H1 (cell line): ENCODE measurements around the gene GNGT2. TPM values are rescaled to one million over a fixed set of nuclear protein-coding genes. Genes with fewer than 3 reads are reported as not detected.

Source experiments
- CTCF ChIA-PET: fragments of 300-600 bp; sonication (Branson Sonifier 250); formaldehyde crosslinking; loops from one replicate; lab custom pipeline; 2021; ENCODE audit not compliant: partially characterized antibody; lab: Charles Lee
- POLR2A ChIA-PET: fragments of 300-600 bp; sonication (Branson Sonifier 250); formaldehyde crosslinking; loops from one replicate; lab custom pipeline; 2021; ENCODE audit warnings: inconsistent platforms; ENCODE audit not compliant: partially characterized antibody; lab: Charles Lee
- DNase-seq, 2 experiments: peaks; one replicate each; pipeline versions ENCODE4 v3.0.0 to v3.0.0-alpha.2; 2010 to 2022; ENCODE audit warnings: low spot score in 2 of 2, low read depth in 1 of 2, mixed read lengths in 1 of 2
- FAIRE-seq: peaks from 2 replicates; lab custom pipeline; 2011; peaks lifted over from hg19 to GRCh38; lab: Jason Lieb, UNC
- H2AFZ ChIP-seq: 2 replicates; pipeline ENCODE4 v1.8.1; 2012; ENCODE audit warnings: low read length, inconsistent platforms
- H2AK5ac ChIP-seq: 2 replicates; pipeline ENCODE4 v1.6.1; 2013; ENCODE audit warnings: low read depth, low read length
- H2BK120ac ChIP-seq: replicated peaks from 2 replicates; pipeline ENCODE3; 2013; ENCODE audit warnings: low read depth, low read length, inconsistent platforms
- H2BK12ac ChIP-seq: 2 replicates; pipeline ENCODE4 v1.6.1; 2013; ENCODE audit warnings: low read depth, low read length
- H2BK15ac ChIP-seq: 2 replicates; pipeline ENCODE4 v1.6.1; 2013; ENCODE audit warnings: low read length
- H2BK20ac ChIP-seq: 2 replicates; pipeline ENCODE4 v1.6.1; 2013; ENCODE audit warnings: low read length
- H2BK5ac ChIP-seq: 2 replicates; pipeline ENCODE4 v1.6.1; 2013; ENCODE audit warnings: low read depth, low read length
- H3K14ac ChIP-seq: 2 replicates; pipeline ENCODE4 v1.6.1; 2013; ENCODE audit warnings: inconsistent platforms; ENCODE audit not compliant: insufficient read length
- H3K18ac ChIP-seq: 2 replicates; pipeline ENCODE4 v1.6.1; 2013; ENCODE audit warnings: low read length; ENCODE audit errors: extremely low read depth
- H3K23ac ChIP-seq: 2 replicates; pipeline ENCODE4 v1.6.1; 2013; ENCODE audit warnings: inconsistent platforms; ENCODE audit not compliant: insufficient read length
- H3K23me2 ChIP-seq: 2 replicates; pipeline ENCODE4 v1.6.1; 2013; ENCODE audit warnings: low read depth, low read length
- H3K27ac ChIP-seq: 2 replicates; pipeline ENCODE4 v1.6.1; 2011; ENCODE audit warnings: low read depth, low read length, inconsistent platforms
- H3K27me3 ChIP-seq, 4 experiments: replicated peaks in 1 of 4; 1 replicate in 1 of 4; 2 replicates in 3 of 4; pipeline versions ENCODE4 v1.6.1 to v1.8.1; 2011 to 2013; ENCODE audit warnings: low read length in 3 of 4, mild to moderate bottlenecking in 3 of 4, inconsistent platforms in 2 of 4, mixed read lengths in 2 of 4, moderate library complexity in 1 of 4; ENCODE audit not compliant: control insufficient read depth in 3 of 4, insufficient read depth in 3 of 4; ENCODE audit errors: extremely low read depth in 1 of 4
- H3K36me3 ChIP-seq, 4 experiments: 2 replicates each; pipeline versions ENCODE4 v1.6.1 to v1.8.1; 2011 to 2013; ENCODE audit warnings: mild to moderate bottlenecking in 4 of 4, low read length in 3 of 4, moderate library complexity in 2 of 4, control low read depth in 1 of 4, inconsistent platforms in 1 of 4; ENCODE audit not compliant: insufficient read depth in 4 of 4, control insufficient read depth in 2 of 4
- H3K4ac ChIP-seq: replicated peaks from 2 replicates; pipeline ENCODE3; 2013; ENCODE audit warnings: low read length, low read depth, mixed read lengths, inconsistent platforms; ENCODE audit not compliant: insufficient read length
- H3K4me1 ChIP-seq, 4 experiments: replicated peaks in 1 of 4; 1 replicate in 1 of 4; 2 replicates in 3 of 4; pipeline versions ENCODE4 v1.6.1 to v1.8.1; 2011 to 2013; ENCODE audit warnings: low read length in 3 of 4, inconsistent platforms in 2 of 4, mixed read lengths in 1 of 4; ENCODE audit not compliant: insufficient read depth in 4 of 4, control insufficient read depth in 3 of 4
- H3K4me2 ChIP-seq, 2 experiments: 2 replicates each; pipeline versions ENCODE4 v1.6.1 to v1.8.1; 2011 to 2013; ENCODE audit warnings: low read depth in 2 of 2, low read length in 2 of 2, control low read depth in 1 of 2, inconsistent platforms in 1 of 2, mild to moderate bottlenecking in 1 of 2; ENCODE audit not compliant: insufficient read depth in 1 of 2
- H3K4me3 ChIP-seq, 4 experiments: fragments of 200-600, 300-600 bp in 1 of 4; sonication (generic), shearing (Covaris generic), sonication (Bioruptor Twin) in 1 of 4; 2 replicates each; pipeline versions ENCODE4 v1.5.1 to v1.8.1; 2011 to 2016; ENCODE audit warnings: low read length in 4 of 4, low read depth in 3 of 4, control low read depth in 2 of 4, inconsistent platforms in 2 of 4, mild to moderate bottlenecking in 2 of 4, mixed read lengths in 1 of 4, moderate library complexity in 1 of 4; ENCODE audit not compliant: insufficient read depth in 2 of 4; ENCODE audit errors: extremely low read depth in 1 of 4
- H3K56ac ChIP-seq: replicated peaks from 2 replicates; pipeline ENCODE3; 2013; ENCODE audit warnings: low read depth, mild to moderate bottlenecking, mixed read lengths, low read length, inconsistent platforms; ENCODE audit not compliant: insufficient read length
- H3K79me1 ChIP-seq: 2 replicates; pipeline ENCODE4 v1.6.1; 2013; ENCODE audit warnings: low read depth, low read length, control low read depth
- H3K79me2 ChIP-seq, 2 experiments: 2 replicates each; pipeline versions ENCODE4 v1.6.1 to v1.8.1; 2012 to 2013; ENCODE audit warnings: low read length in 2 of 2, mild to moderate bottlenecking in 2 of 2, inconsistent platforms in 1 of 2; ENCODE audit not compliant: insufficient read depth in 2 of 2, control insufficient read depth in 1 of 2
- H3K9ac ChIP-seq, 4 experiments: replicated peaks in 1 of 4; 1 replicate in 1 of 4; 2 replicates in 3 of 4; pipeline versions ENCODE4 v1.6.1 to v1.8.1; 2011 to 2013; ENCODE audit warnings: low read depth in 3 of 4, low read length in 3 of 4, control low read depth in 2 of 4, mild to moderate bottlenecking in 2 of 4, moderate library complexity in 2 of 4, inconsistent platforms in 1 of 4; ENCODE audit errors: extremely low read depth in 1 of 4
- H3K9me3 ChIP-seq, 2 experiments: 2 replicates each; pipeline versions ENCODE4 v1.6.1 to v1.8.1; 2012 to 2013; ENCODE audit warnings: mild to moderate bottlenecking in 2 of 2, moderate library complexity in 2 of 2, control low read depth in 1 of 2, inconsistent platforms in 1 of 2, low read depth in 1 of 2, low read length in 1 of 2, mixed read lengths in 1 of 2; ENCODE audit not compliant: insufficient read depth in 2 of 2
- H4K20me1 ChIP-seq, 2 experiments: replicated peaks in 1 of 2; 2 replicates each; pipeline versions ENCODE3 to v1.8.1; 2011 to 2013; ENCODE audit warnings: inconsistent platforms in 2 of 2, low read length in 2 of 2, mild to moderate bottlenecking in 1 of 2; ENCODE audit not compliant: insufficient read depth in 2 of 2, control insufficient read depth in 1 of 2
- H4K5ac ChIP-seq: 2 replicates; pipeline ENCODE4 v1.6.1; 2013; ENCODE audit warnings: low read length, low read depth, mixed read lengths, inconsistent platforms; ENCODE audit not compliant: insufficient read length
- H4K8ac ChIP-seq: 2 replicates; pipeline ENCODE4 v1.8.0; 2013; ENCODE audit warnings: mild to moderate bottlenecking, moderate library complexity, low read length, inconsistent platforms; ENCODE audit not compliant: insufficient read depth; ENCODE audit errors: extremely low read depth
- H4K91ac ChIP-seq: replicated peaks from 2 replicates; pipeline ENCODE3; 2013; ENCODE audit warnings: low read length, mixed read lengths, inconsistent platforms; ENCODE audit not compliant: insufficient read length
- NANOG ChIP-seq: IDR thresholded peaks from 2 replicates; pipeline ENCODE4 v1.6.1; 2011; ENCODE audit warnings: low read length, low read depth, mild to moderate bottlenecking, inconsistent platforms; ENCODE audit not compliant: insufficient read depth, poor library complexity, severe bottlenecking
- SIRT6 ChIP-seq: IDR thresholded peaks from one replicate; pipeline ENCODE4 v1.7.1; 2012; ENCODE audit warnings: low read length, inconsistent platforms
- TEAD4 ChIP-seq: IDR thresholded peaks from 2 replicates; pipeline ENCODE4 v1.6.1; 2012; ENCODE audit warnings: low read depth, low read length, inconsistent platforms, mixed read lengths
- WGBS, 2 experiments: shearing (Covaris generic) in 1 of 2; methylation state at CpG; one replicate each; pipeline versions ENCODE4 v1.1.6 to v1.1.7; 2013 to 2015; ENCODE audit warnings: low lambda C conversion rate in 2 of 2, mixed read lengths in 2 of 2, inconsistent platforms in 1 of 2, low coverage in 1 of 2, missing lambda C conversion rate in 1 of 2; ENCODE audit not compliant: insufficient replicate concordance in 2 of 2, insufficient coverage in 1 of 2, insufficient read length in 1 of 2; ENCODE audit errors: extremely low coverage in 1 of 2, missing lambda C conversion rate in 1 of 2; 5-methylcytosine and 5-hydroxymethylcytosine counted together
- polyA plus RNA-seq, 7 experiments: library from polyadenylated mRNA; depleted of rRNA in 3 of 7; stranded (reverse) in 5 of 7; unstranded in 2 of 7; fragments of >200 nt in 5 of 7; fragments of 200-250 nt in 2 of 7; gene quantifications; 1 replicate in 5 of 7; 2 replicates in 1 of 7; 4 replicates in 1 of 7; pipeline versions ENCODE4 v1.2.1 to v1.2.3, GENCODE V29; 2011 to 2013; ENCODE audit warnings: missing spikeins in 2 of 7, mixed read lengths in 2 of 7
- total RNA-seq: library from RNA; stranded (reverse); fragmentation: NEBNext Ultra II Directional; extraction: Animal tissue kit (Norgen Biotek cat#: 25700); gene quantifications from 2 replicates; pipeline ENCODE4 v1.2.1, GENCODE V29; 2021

Gene GNGT2
- total and polyA plus RNA-seq, 2 of the 8 experiments (the other 6 are each of a cell fraction or from before 2014, with no cell fraction given), result 1.3 to 1.4 TPM

DNA sequence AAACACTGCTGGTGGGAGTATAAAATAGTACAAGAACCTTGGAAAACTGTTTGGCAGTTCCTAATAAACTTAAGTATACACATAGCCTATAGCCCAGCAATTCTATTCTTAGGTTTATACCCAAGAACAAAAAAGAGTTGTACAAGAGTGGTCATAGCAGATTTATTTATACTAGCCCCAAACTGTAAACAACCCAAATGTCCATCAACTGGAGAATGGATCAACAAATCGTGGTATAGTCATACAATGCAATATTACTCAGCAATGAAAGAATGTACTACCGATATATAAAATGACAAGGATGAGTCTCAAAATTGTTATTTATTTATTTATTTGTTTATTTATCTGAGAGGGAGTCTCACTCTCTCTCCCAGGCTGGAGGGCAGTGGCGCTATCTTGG is 23.1 kb downstream of the GNGT2 start:
- Histone ChIP-seq H3K23ac (no peak overlapping the region), H3K4me1 (no peaks in the 10 kb centered on the region), H2BK20ac (no peak overlapping the region), H3K9ac (no peak overlapping the region), H3K79me1 (no peaks in the 10 kb centered on the region), H3K4me3 (no peak overlapping the region), H3K18ac (no peak overlapping the region), H3K56ac (no peak overlapping the region), H2BK5ac (no peak overlapping the region), H3K27ac (no peak overlapping the region), H3K4me2 (no peak overlapping the region), H3K14ac (no peak overlapping the region), H2AK5ac (no peak overlapping the region), H4K5ac (no peak overlapping the region), H3K9me3 (peaks cover 0 to 7% of the 10 kb centered on the region in 2 experiments; a peak in 2 of 4 replicates), H2AFZ (no peak overlapping the region), H2BK15ac (no peak overlapping the region), H2BK120ac (no peak overlapping the region), H3K79me2 (no peaks in the 10 kb centered on the region), H4K8ac (no peak overlapping the region), H4K91ac (no peak overlapping the region), H2BK12ac (no peak overlapping the region), H4K20me1 (no peaks in the 10 kb centered on the region), H3K27me3 (no peaks in the 10 kb centered on the region), H3K23me2 (peaks cover 4% of the 10 kb centered on the region; the same call in 1 of the 2 replicates), H3K36me3 (no peaks in the 10 kb centered on the region), H3K4ac (no peak overlapping the region)
- CTCF ChIA-PET, result interaction anchor here (0.6 kb wide), 1 partner anchor 42 kb away, joined by 3 read pairs; no protein-coding TSS in a partner anchor
- POLR2A ChIA-PET, result no interaction called here
- 91% methylated on average over 3 of the region's 3 CpGs; no CpG with 5 or more reads in 1 of the 2 experiments for WGBS, 2 experiments
- DNase-seq (no peak), FAIRE-seq (no peak)
- TF ChIP-seq TEAD4 (no peak), SIRT6 (no peak), NANOG (no peak)
